Activated CD8-positive, alpha-beta T cell treated with anti-CD3 and anti-CD28 coated beads for 36 hours (primary cell): ENCODE measurements around the gene LRRC61. TPM values are rescaled to one million over a fixed set of nuclear protein-coding genes. Genes with fewer than 3 reads are reported as not detected.
"Not testable (repeated sequence)": the region's sequence is repeated elsewhere in the genome, so short reads cannot be mapped to it uniquely, and the experiment has no call there.

Source experiments
- ATAC-seq: fragments of 200-7000 bp; cut with Tn5 transposase; one replicate; pipeline ENCODE4 v1.10.0; 2021; ENCODE audit warnings: mild to moderate bottlenecking, moderate library complexity
- CTCF ChIA-PET: fragments of 350-600 bp; sonication (Branson Sonifier 250); formaldehyde crosslinking; loops from one replicate; lab custom pipeline; 2021; ENCODE audit warnings: antibody characterized with exemption; lab: Charles Lee
- POLR2A ChIA-PET: fragments of 350-600 bp; sonication (Branson Sonifier 250); formaldehyde crosslinking; loops from one replicate; lab custom pipeline; 2021; ENCODE audit warnings: antibody characterized with exemption; lab: Charles Lee
- DNase-seq: peaks from one replicate; pipeline ENCODE4 v3.0.0-alpha.2; 2020
- H3K27ac Mint-ChIP-seq: one replicate; pipeline ENCODE4 v1.8.0; 2021; ENCODE audit warnings: mild to moderate bottlenecking, mixed read lengths
- H3K27me3 Mint-ChIP-seq: one replicate; pipeline ENCODE4 v1.8.0; 2021; ENCODE audit warnings: mixed read lengths
- H3K36me3 Mint-ChIP-seq: one replicate; pipeline ENCODE4 v1.8.0; 2021; ENCODE audit warnings: low read depth, mixed read lengths
- H3K4me1 Mint-ChIP-seq: one replicate; pipeline ENCODE4 v1.8.0; 2021; ENCODE audit warnings: low read depth, mixed read lengths
- H3K4me3 Mint-ChIP-seq: one replicate; pipeline ENCODE4 v1.8.0; 2021; ENCODE audit warnings: mild to moderate bottlenecking, moderate library complexity, mixed read lengths
- H3K9me3 Mint-ChIP-seq: one replicate; pipeline ENCODE4 v1.8.0; 2021; ENCODE audit warnings: mixed read lengths
- intact Hi-C: fragments of 100-400 bp; cut with micrococcal nuclease; formaldehyde crosslinking; loops from one replicate; pipeline ENCODE4 v1.10.0; 2022
- total RNA-seq, 2 experiments: library from RNA; stranded (reverse); gene quantifications; one replicate each; pipeline ENCODE4 v1.2.3, GENCODE V29; 2021
- TF ChIP-seq, protein P1 (sequence below): fragments of 200-600 bp; IDR thresholded peaks from one replicate; pipeline ENCODE4 v1.8.0; 2022; ENCODE audit warnings: antibody characterized with exemption, mild to moderate bottlenecking

LRRC61 gene
- total RNA-seq, 2 experiments from 2014 or later: 21.8 to 21.9 TPM

DNA sequence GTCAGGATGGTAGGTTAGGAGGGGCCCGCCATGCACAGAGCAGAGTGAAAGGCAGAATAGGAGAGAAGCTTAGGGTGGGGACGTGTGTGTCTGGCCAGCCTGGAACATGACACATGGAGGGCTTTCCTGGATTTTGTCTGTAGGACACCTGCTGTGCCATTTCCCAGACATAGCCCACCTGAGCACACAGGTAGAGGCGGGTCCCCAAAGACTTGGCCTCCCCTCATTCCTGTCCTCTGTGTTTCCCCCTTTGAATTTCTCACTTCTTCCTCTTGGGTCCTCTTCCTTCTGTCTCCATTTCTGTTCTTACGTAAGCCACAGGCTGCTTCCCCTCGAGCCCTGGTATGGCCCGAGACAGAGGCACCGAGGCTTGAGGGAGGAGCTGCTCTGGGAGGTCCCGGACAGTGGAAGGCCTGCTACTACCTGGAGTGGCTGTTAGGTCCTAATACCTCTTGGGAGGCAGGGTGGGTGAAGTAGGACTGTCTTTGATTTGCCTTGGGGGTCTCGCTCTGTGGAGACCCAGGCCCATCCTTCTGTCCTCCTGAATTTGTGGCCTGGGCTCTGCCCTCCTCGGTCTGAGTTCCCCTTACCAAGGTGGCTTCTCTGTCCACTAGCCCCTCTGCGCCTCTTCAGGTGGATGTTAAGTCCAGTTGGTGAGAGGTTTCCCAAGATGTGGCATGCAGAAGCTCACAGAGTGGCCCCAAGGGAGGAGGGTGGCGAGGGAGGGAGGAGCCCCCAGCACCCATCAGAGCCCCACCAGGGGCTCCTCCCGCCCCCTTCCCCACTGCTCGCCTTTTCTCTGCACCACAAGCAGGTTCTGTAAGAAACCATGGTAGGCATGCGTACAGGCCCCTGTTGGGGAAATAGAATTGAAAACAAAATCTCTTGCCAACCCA, 61.5 kb downstream of the LRRC61 start:
- POLR2A ChIA-PET: interaction anchor here (1.2 to 1.6 kb wide), 2 partner anchors 19 to 23 kb away, joined by 3 to 6 read pairs; no protein-coding TSS in a partner anchor
- no peaks in the 10 kb centered on the region for H3K27me3 Mint-ChIP-seq
- CTCF ChIA-PET: interaction anchor here (1.0 to 1.2 kb wide), 2 partner anchors 21 to 28 kb away, joined by 3 to 4 read pairs; a partner anchor contains a TSS
- intact Hi-C loops: no loop called here
- no peak overlapping the region for H3K4me3 Mint-ChIP-seq
- ATAC-seq (no peak), DNase-seq (no peak)
- peaks cover 2% of the 10 kb centered on the region for H3K36me3 Mint-ChIP-seq
- H3K4me1 Mint-ChIP-seq: peaks cover 9% of the 10 kb centered on the region
- H3K27ac Mint-ChIP-seq: no peak overlapping the region
- no peaks in the 10 kb centered on the region for H3K9me3 Mint-ChIP-seq
- TF ChIP-seq, protein P1, sequence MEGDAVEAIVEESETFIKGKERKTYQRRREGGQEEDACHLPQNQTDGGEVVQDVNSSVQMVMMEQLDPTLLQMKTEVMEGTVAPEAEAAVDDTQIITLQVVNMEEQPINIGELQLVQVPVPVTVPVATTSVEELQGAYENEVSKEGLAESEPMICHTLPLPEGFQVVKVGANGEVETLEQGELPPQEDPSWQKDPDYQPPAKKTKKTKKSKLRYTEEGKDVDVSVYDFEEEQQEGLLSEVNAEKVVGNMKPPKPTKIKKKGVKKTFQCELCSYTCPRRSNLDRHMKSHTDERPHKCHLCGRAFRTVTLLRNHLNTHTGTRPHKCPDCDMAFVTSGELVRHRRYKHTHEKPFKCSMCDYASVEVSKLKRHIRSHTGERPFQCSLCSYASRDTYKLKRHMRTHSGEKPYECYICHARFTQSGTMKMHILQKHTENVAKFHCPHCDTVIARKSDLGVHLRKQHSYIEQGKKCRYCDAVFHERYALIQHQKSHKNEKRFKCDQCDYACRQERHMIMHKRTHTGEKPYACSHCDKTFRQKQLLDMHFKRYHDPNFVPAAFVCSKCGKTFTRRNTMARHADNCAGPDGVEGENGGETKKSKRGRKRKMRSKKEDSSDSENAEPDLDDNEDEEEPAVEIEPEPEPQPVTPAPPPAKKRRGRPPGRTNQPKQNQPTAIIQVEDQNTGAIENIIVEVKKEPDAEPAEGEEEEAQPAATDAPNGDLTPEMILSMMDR: no peak

DNA sequence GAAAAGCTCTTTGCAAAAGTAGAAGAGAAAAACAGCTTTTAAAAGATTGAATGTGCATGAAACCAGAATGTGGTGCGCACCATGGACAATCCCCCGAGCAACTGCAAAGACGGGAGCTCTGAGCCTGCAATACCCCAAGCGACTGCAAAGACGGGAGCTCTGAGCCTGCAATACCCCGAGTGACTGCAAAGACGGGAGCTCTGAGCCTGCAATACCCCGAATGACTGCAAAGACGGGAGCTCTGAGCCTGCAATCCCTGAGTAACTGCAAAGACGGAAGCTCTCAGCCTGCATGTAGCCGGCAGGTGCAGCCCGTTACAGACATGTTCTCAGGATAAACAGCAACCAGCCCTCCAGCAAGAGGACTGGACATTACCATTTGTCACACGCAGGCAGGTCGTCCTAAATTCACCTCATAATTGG, 62.2 kb downstream of the LRRC61 start:
- Mint-ChIP-seq H3K27me3 (no peaks in the 10 kb centered on the region), H3K4me3 (no peak overlapping the region), H3K36me3 (peaks cover 2% of the 10 kb centered on the region), H3K4me1 (peaks cover 2% of the 10 kb centered on the region), H3K27ac (no peak overlapping the region), H3K9me3 (no peaks in the 10 kb centered on the region)
- CTCF ChIA-PET: interaction anchor here (1.2 kb wide), 1 partner anchor 21 kb away, joined by 4 read pairs; a partner anchor contains a TSS
- ATAC-seq (no peak), DNase-seq (no peak)
- intact Hi-C loops: no loop called here
- POLR2A ChIA-PET: interaction anchor here (1.2 to 1.6 kb wide), 2 partner anchors 19 to 22 kb away, joined by 3 to 6 read pairs; no protein-coding TSS in a partner anchor
- TF ChIP-seq, protein P1: no peak

DNA sequence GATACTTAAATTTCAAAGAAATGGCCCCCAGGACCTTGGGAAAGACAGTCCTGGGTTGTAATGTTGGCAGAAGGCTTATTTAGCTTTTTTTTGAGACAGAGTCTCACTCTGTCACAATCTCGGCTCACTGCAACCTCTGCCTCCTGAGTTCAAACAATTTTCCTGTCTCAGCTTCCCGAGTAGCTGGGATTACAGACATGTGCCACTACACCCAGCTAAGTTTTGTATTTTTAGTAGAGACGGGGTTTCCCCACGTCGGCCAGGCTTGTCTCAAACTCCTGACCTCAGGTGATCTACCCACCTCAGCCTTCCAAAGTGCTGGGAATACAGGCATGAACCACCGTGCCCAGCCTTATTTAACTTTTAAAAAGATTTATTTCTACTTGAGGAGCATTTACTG, 62.7 kb downstream of the LRRC61 start:
- DNase-seq, H3K27me3 Mint-ChIP-seq, ATAC-seq, H3K36me3 Mint-ChIP-seq, H3K4me3 Mint-ChIP-seq, H3K9me3 Mint-ChIP-seq, H3K4me1 Mint-ChIP-seq, intact Hi-C loops, H3K27ac Mint-ChIP-seq: not testable (repeated sequence)
- ChIA-PET CTCF (interaction anchor here (1.1 to 1.7 kb wide), 3 partner anchors 14 to 35 kb away, joined by 3 to 4 read pairs (median 4); a partner anchor contains a TSS), POLR2A (interaction anchor here (0.6 to 1.6 kb wide), 2 partner anchors 15 to 18 kb away, joined by 3 to 6 read pairs; no protein-coding TSS in a partner anchor)

Other genes starting within 250 kb of the LRRC61 start
- 1 to 10 TPM; 2.6 to 2.9 TPM for gene ACTR3C, start 190 bp downstream of the LRRC61 start, total RNA-seq
- not detected for gene RARRES2, start 18.3 kb downstream of the LRRC61 start, total RNA-seq
- 10 to 100 TPM; 56.0 to 59.2 TPM for gene REPIN1, start 45.5 kb downstream of the LRRC61 start, total RNA-seq
- gene ZNF775, start 56.0 kb downstream of the LRRC61 start, total RNA-seq: 1 to 10 TPM; 4.7 to 4.9 TPM
- 1 to 10 TPM; 8.6 to 8.7 TPM for gene GIMAP8, start 127.3 kb downstream of the LRRC61 start, total RNA-seq
- 10 to 100 TPM; 29.0 to 29.5 TPM for gene GIMAP7, start 191.5 kb downstream of the LRRC61 start, total RNA-seq
- 10 to 100 TPM; 88.3 to 97.8 TPM for gene GIMAP4, start 244.0 kb downstream of the LRRC61 start, total RNA-seq